ENCODE data around the gene STAC3. TPM values are rescaled to one million over a fixed set of nuclear protein-coding genes. Genes with fewer than 3 reads are reported as not detected.

STAC3 gene
- total and polyA plus RNA-seq, 2 experiments from 2014 or later = 0.48 to 3.0 TPM

GRCh38 chr12:57236925-57237595 lies 13.9 kb downstream of the STAC3 start (continued):
- no peak for TF ChIP-seq ZNF462 (CRISPR knock-in tag; IDR thresholded peaks at IDR 0.05)

- no peaks in the 10 kb centered on the region for H3K9me2 ChIP-seq (ENCODE audit: insufficient read depth)
- Mint-ChIP-seq H3K9me3 (no peaks in the 10 kb centered on the region; the same call in 2 of the 3 replicates), H3K27me3 (ENCODE audit: insufficient read depth, low read depth, poor library complexity) (peaks cover 84% of the 10 kb centered on the region), H3K27ac (no peak overlapping the region), H3K4me1 (peaks cover 72% of the 10 kb centered on the region), H3K4me3 (peak overlapping the region; percentile 79; the same call in 1 of the 3 replicates), H3K36me3 (ENCODE audit: low read depth) (peaks cover 39% of the 10 kb centered on the region)
- peaks cover 23% of the 10 kb centered on the region for H4K20me1 ChIP-seq (replicated peaks; ENCODE audit: insufficient read depth)
- H3K27ac ChIP-seq (ENCODE audit: low read depth) = no peak overlapping the region
- TF ChIP-seq POLR2AphosphoS5 (IDR thresholded peaks at IDR 0.05; ENCODE audit: low read depth) = peak; percentile 72
- no peak for TF ChIP-seq EZH2phosphoT487 (IDR thresholded peaks at IDR 0.05; ENCODE audit: unreplicated experiment)
- H3K4me1 ChIP-seq (ENCODE audit: insufficient read depth) = peaks cover 45% of the 10 kb centered on the region
- H3K4me2 ChIP-seq = peak overlapping the region; percentile 99; the same call in 1 of the 2 replicates
- peaks cover 78% of the 10 kb centered on the region for H3K27me3 ChIP-seq (ENCODE audit: insufficient read depth)
- peak; percentile 7 for ATAC-seq
- peaks cover 22% of the 10 kb centered on the region for H3K36me3 ChIP-seq (ENCODE audit: insufficient read depth)
- no peak overlapping the region for H2AFZ ChIP-seq
- peak; percentile 88 for DNase-seq (ENCODE audit: low spot score)
- peaks cover 8% of the 10 kb centered on the region for H3K79me2 ChIP-seq (replicated peaks; ENCODE audit: insufficient read depth)
- peak overlapping the region; percentile 85; the same call in 1 of the 2 replicates for H3K4me3 ChIP-seq
- H3F3A ChIP-seq (replicated peaks; ENCODE audit: low read depth) = peaks cover 47% of the 10 kb centered on the region
These were observed 14.6 kb downstream of the STAC3 start for GRCh38 chr12:57236201-57236924.

Data from GM23338 (cell line).